MM.1S (cell line): Measurements from ENCODE around the gene THRB.

Experiments
- DNase-seq: peaks from one replicate; pipeline ENCODE4 v3.0.0-alpha.2; 2015
- H2AFZ ChIP-seq: fragments of 300-600 bp; sonication (generic); 2 replicates; pipeline ENCODE4 v1.6.0; 2016; ENCODE audit warnings: antibody characterized with exemption, low read length
- H3F3A ChIP-seq: fragments of 300-600 bp; sonication (generic); 2 replicates; pipeline ENCODE4 v1.6.1; 2016; ENCODE audit warnings: mild to moderate bottlenecking, antibody characterized with exemption, low read length, moderate library complexity, mixed read lengths; ENCODE audit not compliant: insufficient read depth
- H3K27ac ChIP-seq: fragments of 300-600 bp; sonication (generic); 2 replicates; pipeline ENCODE4 v1.5.1; 2016; ENCODE audit warnings: mild to moderate bottlenecking, low read length
- H3K27me3 ChIP-seq: fragments of 300-600 bp; sonication (generic); replicated peaks from 2 replicates; pipeline ENCODE4 v1.6.0; 2016; ENCODE audit warnings: low read length; ENCODE audit not compliant: insufficient read depth
- H3K36me3 ChIP-seq: fragments of 300-600 bp; sonication (generic); replicated peaks from 2 replicates; pipeline ENCODE4 v1.6.1; 2016; ENCODE audit warnings: mild to moderate bottlenecking, low read length, mixed read lengths; ENCODE audit not compliant: insufficient read depth
- H3K4me1 ChIP-seq: fragments of 300-600 bp; sonication (generic); 2 replicates; pipeline ENCODE4 v1.6.1; 2016; ENCODE audit warnings: low read length, mixed read lengths
- H3K4me2 ChIP-seq: fragments of 300-600 bp; sonication (generic); 2 replicates; pipeline ENCODE4 v1.6.0; 2016; ENCODE audit warnings: low read depth, low read length
- H3K4me3 ChIP-seq: fragments of 300-600 bp; sonication (generic); 2 replicates; pipeline ENCODE4 v1.5.1; 2016; ENCODE audit warnings: low read length, mixed read lengths
- H3K79me2 ChIP-seq: fragments of 300-600 bp; sonication (generic); 2 replicates; pipeline ENCODE4 v1.6.1; 2016; ENCODE audit warnings: mixed run types, low read length, mixed read lengths
- H3K9ac ChIP-seq: fragments of 300-600 bp; sonication (generic); 2 replicates; pipeline ENCODE4 v1.6.1; 2016; ENCODE audit warnings: low read length, mixed read lengths
- H3K9me2 ChIP-seq: fragments of 300-600 bp; sonication (generic); replicated peaks from 2 replicates; pipeline ENCODE4 v1.6.1; 2016; ENCODE audit warnings: mild to moderate bottlenecking, low read length, mixed read lengths; ENCODE audit not compliant: insufficient read depth
- H3K9me3 ChIP-seq: fragments of 300-600 bp; sonication (generic); replicated peaks from 2 replicates; pipeline ENCODE4 v1.6.1; 2016; ENCODE audit warnings: mild to moderate bottlenecking, low read length, mixed read lengths; ENCODE audit not compliant: insufficient read depth
- H4K20me1 ChIP-seq: fragments of 300-600 bp; sonication (generic); 2 replicates; pipeline ENCODE4 v1.6.1; 2016; ENCODE audit warnings: mild to moderate bottlenecking, low read length, moderate library complexity, mixed read lengths; ENCODE audit not compliant: insufficient read depth
- EZH2 ChIP-seq: fragments of 300-600 bp; sonication (generic); optimal IDR thresholded peaks from 2 replicates; pipeline ENCODE3; 2017; ENCODE audit warnings: low read depth, mild to moderate bottlenecking, antibody characterized with exemption, low read length, mixed read lengths
- EZH2phosphoT487 ChIP-seq: fragments of 300-600 bp; sonication (generic); IDR thresholded peaks from 2 replicates; pipeline ENCODE4 v1.6.1; 2018; ENCODE audit warnings: antibody characterized with exemption, low read length
- TF ChIP-seq, protein P1 (sequence below): fragments of 300-600 bp; sonication (generic); IDR thresholded peaks from 2 replicates; pipeline ENCODE4 v1.5.1; 2016; ENCODE audit warnings: antibody characterized with exemption, low read length, mixed read lengths

THRB gene

DNA sequence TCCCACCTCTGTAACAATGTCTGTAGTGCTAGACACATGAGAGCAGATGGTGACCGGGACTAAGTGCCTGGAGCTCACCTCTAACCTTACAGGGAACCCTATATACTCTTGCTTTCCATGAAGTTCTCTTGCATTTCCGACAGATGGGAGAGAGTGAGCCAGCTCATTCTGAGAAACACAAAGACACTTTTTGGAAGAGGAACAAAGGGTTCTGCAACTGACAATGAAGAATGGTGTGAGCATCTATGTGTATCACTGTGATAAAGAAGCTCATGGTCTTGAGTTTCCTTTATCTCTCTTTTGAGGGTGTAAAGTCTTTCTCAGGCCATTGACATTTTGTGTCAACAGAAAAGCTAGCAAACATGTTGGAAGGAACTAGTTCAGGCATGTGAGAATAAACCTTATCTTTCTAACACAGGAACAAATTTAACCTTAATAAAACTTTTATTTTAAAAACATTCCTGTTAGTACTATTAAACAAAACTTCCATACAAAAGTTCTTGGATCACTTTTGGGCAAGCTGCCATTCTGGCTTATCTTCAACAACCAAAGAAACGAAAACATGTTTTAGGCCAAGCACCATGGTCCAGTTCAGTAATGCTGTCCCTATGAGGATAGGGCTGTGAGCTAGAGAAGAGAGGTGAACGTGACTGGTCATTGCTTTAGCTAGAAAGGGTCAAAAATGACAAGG, 142.7 kb downstream of the THRB start:
- no peaks in the 10 kb centered on the region for H3K4me1 ChIP-seq
- H3K27me3 ChIP-seq: no peaks in the 10 kb centered on the region
- H3K79me2 ChIP-seq: no peaks in the 10 kb centered on the region
- H3K4me3 ChIP-seq: no peak overlapping the region
- no peak overlapping the region for H3K9ac ChIP-seq
- H3K9me2 ChIP-seq: no peaks in the 10 kb centered on the region
- no peaks in the 10 kb centered on the region for H3F3A ChIP-seq
- no peaks in the 10 kb centered on the region for H3K36me3 ChIP-seq
- TF ChIP-seq, protein P1, sequence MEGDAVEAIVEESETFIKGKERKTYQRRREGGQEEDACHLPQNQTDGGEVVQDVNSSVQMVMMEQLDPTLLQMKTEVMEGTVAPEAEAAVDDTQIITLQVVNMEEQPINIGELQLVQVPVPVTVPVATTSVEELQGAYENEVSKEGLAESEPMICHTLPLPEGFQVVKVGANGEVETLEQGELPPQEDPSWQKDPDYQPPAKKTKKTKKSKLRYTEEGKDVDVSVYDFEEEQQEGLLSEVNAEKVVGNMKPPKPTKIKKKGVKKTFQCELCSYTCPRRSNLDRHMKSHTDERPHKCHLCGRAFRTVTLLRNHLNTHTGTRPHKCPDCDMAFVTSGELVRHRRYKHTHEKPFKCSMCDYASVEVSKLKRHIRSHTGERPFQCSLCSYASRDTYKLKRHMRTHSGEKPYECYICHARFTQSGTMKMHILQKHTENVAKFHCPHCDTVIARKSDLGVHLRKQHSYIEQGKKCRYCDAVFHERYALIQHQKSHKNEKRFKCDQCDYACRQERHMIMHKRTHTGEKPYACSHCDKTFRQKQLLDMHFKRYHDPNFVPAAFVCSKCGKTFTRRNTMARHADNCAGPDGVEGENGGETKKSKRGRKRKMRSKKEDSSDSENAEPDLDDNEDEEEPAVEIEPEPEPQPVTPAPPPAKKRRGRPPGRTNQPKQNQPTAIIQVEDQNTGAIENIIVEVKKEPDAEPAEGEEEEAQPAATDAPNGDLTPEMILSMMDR: no peak
- TF ChIP-seq EZH2 (no peak), EZH2phosphoT487 (no peak)
- DNase-seq: no peak
- H3K4me2 ChIP-seq: no peak overlapping the region
- no peak overlapping the region for H3K27ac ChIP-seq
- H2AFZ ChIP-seq: no peak overlapping the region
- H4K20me1 ChIP-seq: no peaks in the 10 kb centered on the region
- H3K9me3 ChIP-seq: no peaks in the 10 kb centered on the region

DNA sequence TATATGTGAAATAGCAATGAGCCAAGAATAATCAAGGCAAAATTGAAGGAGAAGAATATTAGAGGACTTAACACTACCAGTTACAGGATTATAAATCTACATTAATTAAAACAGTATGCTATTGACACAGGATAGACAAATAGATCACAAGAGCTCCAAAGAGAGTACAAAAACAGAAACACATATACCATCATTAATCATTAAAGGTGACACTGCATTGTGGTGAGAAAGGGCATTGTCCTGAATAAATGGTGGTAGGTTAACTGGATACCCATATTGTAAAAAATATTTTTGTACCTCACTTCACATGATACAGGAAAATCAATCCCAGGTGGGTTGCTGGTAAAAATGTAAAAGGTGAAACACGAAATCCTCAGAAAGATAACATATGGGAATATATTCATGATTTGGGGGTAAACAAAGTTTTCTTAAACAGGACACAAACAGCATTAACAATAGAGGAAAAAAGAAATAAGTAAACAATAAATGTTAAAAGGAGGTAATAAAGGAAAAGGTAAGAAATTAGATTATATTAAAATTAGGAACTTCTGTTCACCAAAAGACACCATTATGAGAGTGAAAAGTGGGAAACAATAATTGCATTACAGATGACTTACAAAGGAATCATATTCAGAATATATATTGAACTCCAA, 145.2 kb downstream of the THRB start:
- H3K4me3 ChIP-seq: no peak overlapping the region
- no peaks in the 10 kb centered on the region for H3K9me2 ChIP-seq
- no peaks in the 10 kb centered on the region for H3K79me2 ChIP-seq
- H3K9ac ChIP-seq: no peak overlapping the region
- no peaks in the 10 kb centered on the region for H4K20me1 ChIP-seq
- no peak overlapping the region for H2AFZ ChIP-seq
- no peak overlapping the region for H3K27ac ChIP-seq
- no peaks in the 10 kb centered on the region for H3K27me3 ChIP-seq
- no peaks in the 10 kb centered on the region for H3K4me1 ChIP-seq
- no peaks in the 10 kb centered on the region for H3K9me3 ChIP-seq
- DNase-seq: no peak
- no peaks in the 10 kb centered on the region for H3K36me3 ChIP-seq
- no peak overlapping the region for H3K4me2 ChIP-seq
- H3F3A ChIP-seq: no peaks in the 10 kb centered on the region
- TF ChIP-seq, protein P1: no peak
- no peak for TF ChIP-seq EZH2
- no peak for TF ChIP-seq EZH2phosphoT487

DNA sequence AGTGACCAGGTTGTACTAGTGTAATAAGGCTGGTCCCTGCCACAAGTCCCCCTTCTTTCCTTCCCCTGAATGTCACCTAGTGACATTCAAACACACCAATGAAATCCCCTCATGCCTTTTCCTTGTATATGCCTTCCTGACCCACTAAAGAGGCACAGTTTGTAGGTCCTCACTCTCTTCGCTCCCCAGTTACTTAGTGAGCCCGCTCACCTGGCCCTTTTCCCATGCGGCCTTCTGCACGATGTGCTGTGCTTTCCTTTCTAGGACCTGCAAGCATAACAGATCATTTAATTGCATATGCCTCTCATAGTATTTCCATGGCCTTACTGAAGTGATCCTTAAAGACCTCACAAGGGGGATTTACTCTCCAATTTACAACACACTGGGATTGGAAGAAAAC, 146.3 kb downstream of the THRB start:
- Histone ChIP-seq H4K20me1 (no peaks in the 10 kb centered on the region), H3K27ac (no peak overlapping the region), H2AFZ (no peak overlapping the region), H3K9me2 (no peaks in the 10 kb centered on the region), H3K4me3 (no peak overlapping the region), H3K4me1 (no peaks in the 10 kb centered on the region), H3F3A (no peaks in the 10 kb centered on the region), H3K79me2 (no peaks in the 10 kb centered on the region), H3K27me3 (no peaks in the 10 kb centered on the region), H3K9ac (no peak overlapping the region), H3K4me2 (no peak overlapping the region), H3K9me3 (no peaks in the 10 kb centered on the region), H3K36me3 (no peaks in the 10 kb centered on the region)
- DNase-seq: no peak
- no peak for TF ChIP-seq EZH2
- TF ChIP-seq, protein P1: no peak
- TF ChIP-seq EZH2phosphoT487: no peak
